HL-60 (cell line): ENCODE results near the gene CRY2.

Source experiments
- DNase-seq, 2 experiments: peaks; one replicate each; pipeline ENCODE4 v3.0.0-alpha.2; 2010 to 2020; ENCODE audit warnings: low read depth in 1 of 2, low spot score in 1 of 2
- H3K27ac ChIP-seq: fragments of 250-450 bp; sonication (Bioruptor Pico); replicated peaks from 2 replicates; pipeline ENCODE4 v1.5.1; 2020; ENCODE audit warnings: mild to moderate bottlenecking, moderate library complexity
- H3K27me3 ChIP-seq: fragments of 250-450 bp; sonication (Bioruptor Pico); 2 replicates; pipeline ENCODE4 v1.5.1; 2021; ENCODE audit warnings: mild to moderate bottlenecking, moderate library complexity; ENCODE audit not compliant: insufficient read depth, poor library complexity, severe bottlenecking
- H3K4me3 ChIP-seq: replicated peaks from 2 replicates; pipeline ENCODE4 v1.5.1; 2011; ENCODE audit warnings: mild to moderate bottlenecking, control low read depth, low read length; ENCODE audit not compliant: insufficient read depth
- GABPA ChIP-seq: IDR thresholded peaks from 2 replicates; pipeline ENCODE4 v1.6.1; 2012; ENCODE audit warnings: low read depth
- POLR2AphosphoS5 ChIP-seq: IDR thresholded peaks from 2 replicates; pipeline ENCODE4 v1.6.1; 2012; ENCODE audit warnings: low read depth
- SPI1 ChIP-seq: IDR thresholded peaks from 2 replicates; pipeline ENCODE4 v1.6.1; 2012; ENCODE audit warnings: low read depth, mild to moderate bottlenecking, borderline replicate concordance
- TF ChIP-seq, protein P1 (sequence below): IDR thresholded peaks from 2 replicates; pipeline ENCODE4 v1.6.1; 2012; ENCODE audit warnings: low read depth; ENCODE audit not compliant: insufficient replicate concordance
- TF ChIP-seq, protein P2 (sequence below): IDR thresholded peaks from one replicate; pipeline ENCODE4 v1.5.1; 2011; ENCODE audit warnings: low read length, control low read depth, inconsistent platforms; ENCODE audit not compliant: insufficient read depth

CRY2 gene

DNA sequence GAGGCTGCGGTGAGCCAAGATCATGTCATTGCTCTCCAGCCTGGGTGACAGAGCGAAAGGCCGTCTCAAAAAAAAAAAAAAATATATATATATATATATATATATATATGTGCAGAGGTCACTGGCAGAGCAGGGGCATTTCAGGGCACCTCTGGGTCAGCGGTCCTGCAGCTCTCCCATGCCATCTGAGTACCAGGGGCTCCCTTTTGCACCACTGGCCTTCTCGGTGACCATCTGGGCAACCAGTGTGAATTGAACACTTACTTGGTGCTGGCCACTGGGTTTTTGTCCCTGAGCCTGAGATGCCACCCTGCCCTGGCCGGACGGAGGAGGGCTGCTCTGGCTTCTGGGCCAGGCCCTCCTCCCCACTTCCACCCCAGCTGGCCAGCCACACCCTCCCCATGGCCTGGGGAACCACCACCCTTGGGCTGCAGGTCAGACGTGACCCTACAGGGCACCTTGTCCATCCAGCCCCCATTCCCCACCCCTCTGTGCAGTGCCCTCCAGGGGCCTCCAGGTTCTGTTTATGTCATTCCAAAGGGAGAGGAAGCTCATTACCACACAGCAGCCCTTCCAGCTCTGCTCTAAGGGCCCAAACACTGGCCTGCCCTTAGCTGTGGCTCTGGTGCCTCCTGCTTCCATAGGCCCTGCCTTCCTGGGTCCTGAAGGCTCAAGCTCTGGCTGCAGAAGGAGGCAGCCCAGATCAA is 48.4 kb downstream of the CRY2 start:
- DNase-seq = no peak
- H3K4me3 ChIP-seq = no peak overlapping the region
- peaks cover 24% of the 10 kb centered on the region for H3K27me3 ChIP-seq
- TF ChIP-seq, protein P1, sequence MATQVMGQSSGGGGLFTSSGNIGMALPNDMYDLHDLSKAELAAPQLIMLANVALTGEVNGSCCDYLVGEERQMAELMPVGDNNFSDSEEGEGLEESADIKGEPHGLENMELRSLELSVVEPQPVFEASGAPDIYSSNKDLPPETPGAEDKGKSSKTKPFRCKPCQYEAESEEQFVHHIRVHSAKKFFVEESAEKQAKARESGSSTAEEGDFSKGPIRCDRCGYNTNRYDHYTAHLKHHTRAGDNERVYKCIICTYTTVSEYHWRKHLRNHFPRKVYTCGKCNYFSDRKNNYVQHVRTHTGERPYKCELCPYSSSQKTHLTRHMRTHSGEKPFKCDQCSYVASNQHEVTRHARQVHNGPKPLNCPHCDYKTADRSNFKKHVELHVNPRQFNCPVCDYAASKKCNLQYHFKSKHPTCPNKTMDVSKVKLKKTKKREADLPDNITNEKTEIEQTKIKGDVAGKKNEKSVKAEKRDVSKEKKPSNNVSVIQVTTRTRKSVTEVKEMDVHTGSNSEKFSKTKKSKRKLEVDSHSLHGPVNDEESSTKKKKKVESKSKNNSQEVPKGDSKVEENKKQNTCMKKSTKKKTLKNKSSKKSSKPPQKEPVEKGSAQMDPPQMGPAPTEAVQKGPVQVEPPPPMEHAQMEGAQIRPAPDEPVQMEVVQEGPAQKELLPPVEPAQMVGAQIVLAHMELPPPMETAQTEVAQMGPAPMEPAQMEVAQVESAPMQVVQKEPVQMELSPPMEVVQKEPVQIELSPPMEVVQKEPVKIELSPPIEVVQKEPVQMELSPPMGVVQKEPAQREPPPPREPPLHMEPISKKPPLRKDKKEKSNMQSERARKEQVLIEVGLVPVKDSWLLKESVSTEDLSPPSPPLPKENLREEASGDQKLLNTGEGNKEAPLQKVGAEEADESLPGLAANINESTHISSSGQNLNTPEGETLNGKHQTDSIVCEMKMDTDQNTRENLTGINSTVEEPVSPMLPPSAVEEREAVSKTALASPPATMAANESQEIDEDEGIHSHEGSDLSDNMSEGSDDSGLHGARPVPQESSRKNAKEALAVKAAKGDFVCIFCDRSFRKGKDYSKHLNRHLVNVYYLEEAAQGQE = no peak
- TF ChIP-seq POLR2AphosphoS5 = no peak
- no peak for TF ChIP-seq GABPA
- TF ChIP-seq, protein P2, sequence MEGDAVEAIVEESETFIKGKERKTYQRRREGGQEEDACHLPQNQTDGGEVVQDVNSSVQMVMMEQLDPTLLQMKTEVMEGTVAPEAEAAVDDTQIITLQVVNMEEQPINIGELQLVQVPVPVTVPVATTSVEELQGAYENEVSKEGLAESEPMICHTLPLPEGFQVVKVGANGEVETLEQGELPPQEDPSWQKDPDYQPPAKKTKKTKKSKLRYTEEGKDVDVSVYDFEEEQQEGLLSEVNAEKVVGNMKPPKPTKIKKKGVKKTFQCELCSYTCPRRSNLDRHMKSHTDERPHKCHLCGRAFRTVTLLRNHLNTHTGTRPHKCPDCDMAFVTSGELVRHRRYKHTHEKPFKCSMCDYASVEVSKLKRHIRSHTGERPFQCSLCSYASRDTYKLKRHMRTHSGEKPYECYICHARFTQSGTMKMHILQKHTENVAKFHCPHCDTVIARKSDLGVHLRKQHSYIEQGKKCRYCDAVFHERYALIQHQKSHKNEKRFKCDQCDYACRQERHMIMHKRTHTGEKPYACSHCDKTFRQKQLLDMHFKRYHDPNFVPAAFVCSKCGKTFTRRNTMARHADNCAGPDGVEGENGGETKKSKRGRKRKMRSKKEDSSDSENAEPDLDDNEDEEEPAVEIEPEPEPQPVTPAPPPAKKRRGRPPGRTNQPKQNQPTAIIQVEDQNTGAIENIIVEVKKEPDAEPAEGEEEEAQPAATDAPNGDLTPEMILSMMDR = no peak
- no peak for TF ChIP-seq SPI1
- H3K27ac ChIP-seq = no peak overlapping the region

DNA sequence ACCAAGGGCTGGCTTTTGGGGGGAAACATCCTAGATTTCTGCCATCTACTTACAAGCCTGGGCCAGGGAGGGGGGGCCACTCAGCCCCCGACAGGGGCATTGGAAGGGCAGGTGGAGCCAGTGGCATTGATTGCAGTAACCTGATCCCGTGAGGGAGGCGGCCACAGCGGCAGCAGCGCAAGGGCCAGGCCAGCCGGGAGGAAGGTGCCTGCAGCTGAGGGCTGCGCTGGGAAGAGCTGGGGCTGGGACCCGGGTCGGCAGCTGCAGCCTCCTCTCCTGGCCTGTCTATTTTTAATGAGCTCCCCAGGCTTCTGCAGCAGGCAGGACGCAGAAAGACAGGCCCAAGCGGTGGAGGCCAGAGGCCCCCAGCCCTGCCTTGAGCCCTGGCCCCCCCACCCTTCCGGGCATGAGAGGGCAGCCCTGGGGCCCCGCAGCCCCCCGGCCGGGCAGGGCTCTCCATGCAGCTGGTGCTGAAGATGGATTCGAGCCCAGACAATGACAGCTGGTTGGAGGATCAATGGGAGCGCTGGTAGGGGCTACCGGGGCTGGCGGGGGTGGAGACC is 49.2 kb downstream of the CRY2 start:
- H3K4me3 ChIP-seq = no peak overlapping the region

DNA sequence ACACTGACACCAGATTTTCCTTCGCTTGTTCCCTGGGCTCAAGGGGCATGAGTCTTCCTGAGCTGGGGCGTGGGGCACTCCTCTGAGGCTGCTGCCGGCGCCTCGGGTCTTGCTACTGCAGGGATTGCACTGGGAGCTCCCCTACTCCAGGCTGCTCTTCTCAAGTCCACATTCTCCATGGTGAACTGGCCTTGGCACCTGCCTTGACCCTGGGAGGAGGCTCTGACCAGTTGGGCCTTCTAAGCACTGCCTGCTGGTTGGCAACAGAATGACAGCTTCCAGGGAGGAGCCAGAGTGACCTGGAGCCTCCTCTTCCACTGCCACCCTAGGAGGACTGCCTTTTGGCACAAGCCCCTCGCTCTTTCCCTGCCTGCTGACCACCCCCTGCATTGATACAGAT is 50.3 kb downstream of the CRY2 start:
- Histone ChIP-seq H3K27me3 (peaks cover 29% of the 10 kb centered on the region), H3K27ac (no peak overlapping the region), H3K4me3 (no peak overlapping the region)
- DNase-seq = no peak
- TF ChIP-seq, protein P1 = no peak
- no peak for TF ChIP-seq GABPA
- no peak for TF ChIP-seq POLR2AphosphoS5
- TF ChIP-seq, protein P2 = no peak
- no peak for TF ChIP-seq SPI1

More for the DNA sequence above, 49.2 kb downstream of the CRY2 start:
- no peak for DNase-seq
- H3K27ac ChIP-seq = no peak overlapping the region
- TF ChIP-seq POLR2AphosphoS5 = no peak
- TF ChIP-seq, protein P1 = peak; percentile 78
- H3K27me3 ChIP-seq = peaks cover 29% of the 10 kb centered on the region
